Measurements from ENCODE around the gene PSMB9. TPM values are rescaled to one million over a fixed set of nuclear protein-coding genes. Genes with fewer than 3 reads are reported as not detected.
A peak's percentile ranks its signal among the peaks of the same experiment; 100 is the strongest.

PSMB9 gene
- total RNA-seq, 2 donors from 2014 or later = 24.2 to 25.7 TPM

DNA sequence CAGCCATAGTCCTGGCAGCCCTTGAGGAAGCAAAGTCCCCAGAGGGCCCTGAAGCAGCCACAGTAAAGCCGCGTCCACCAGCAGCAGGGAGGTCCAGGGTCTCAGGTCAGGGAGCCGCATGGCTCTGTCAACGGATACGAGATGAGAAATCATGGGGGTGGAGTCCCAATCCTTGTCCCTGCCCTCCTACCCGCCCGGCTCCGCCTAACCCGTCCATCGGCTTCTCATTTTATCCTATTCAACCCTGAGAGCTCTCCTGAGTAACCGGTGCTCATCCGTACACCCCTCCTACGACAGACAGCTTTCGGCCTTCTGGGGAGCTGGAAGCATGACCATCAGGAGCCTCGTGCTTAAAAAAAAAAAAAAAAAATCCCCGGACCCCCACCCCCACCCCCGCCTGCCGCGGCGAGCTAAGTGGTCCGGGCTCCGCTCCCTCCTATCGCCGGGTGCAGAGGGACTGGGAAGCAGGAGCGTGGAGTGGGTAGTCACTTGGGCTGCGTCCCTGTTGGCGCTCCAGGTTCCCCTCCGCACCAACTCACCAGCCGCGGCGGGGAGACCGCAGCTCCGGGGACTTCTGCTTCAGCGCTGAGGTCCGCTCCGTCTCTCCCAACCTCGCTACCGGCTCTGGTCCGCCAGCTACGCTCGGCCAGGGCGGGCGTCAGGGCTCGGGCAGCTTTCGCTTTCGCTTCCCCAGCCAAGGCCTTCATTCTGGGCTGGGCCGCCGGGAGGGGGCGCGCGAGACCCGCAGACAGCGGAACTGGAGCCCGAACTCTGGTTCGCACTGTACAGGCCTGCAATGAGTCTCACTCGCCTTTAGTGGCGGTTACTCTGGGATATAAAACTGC is 15.7 kb upstream of the PSMB9 start, which contains the start of gene TAP2:
Gene TAP2 (minus strand): TSS at position 626 of the 845 bp plus-strand sequence. CDS start 506 bp downstream, at position 120.
- H3K9me3 ChIP-seq = no peaks in the 10 kb centered on the region
- peak; percentile 96 for ATAC-seq (ENCODE audit: insufficient number of reproducible peaks, low FRiP score, low read depth)
- H3K4me3 ChIP-seq = peak within 1 kb of the TSS; percentile 91
- peaks cover 10 to 19% of the 10 kb centered on the region in 2 donors for H3K4me1 ChIP-seq (ENCODE audit: control insufficient read depth in 1 of 2, low read depth in 2 of 2)
- peak within 1 kb of the TSS; percentile 90 to 92 for H3K27ac ChIP-seq
- DNase-seq (ENCODE audit: low spot score) = peak; percentile 86
- no peaks in the 10 kb centered on the region for H3K27me3 ChIP-seq (replicated peaks; ENCODE audit: insufficient read depth)
- H3K36me3 ChIP-seq = peaks cover 5% of the 10 kb centered on the region
- TF ChIP-seq, protein P1, sequence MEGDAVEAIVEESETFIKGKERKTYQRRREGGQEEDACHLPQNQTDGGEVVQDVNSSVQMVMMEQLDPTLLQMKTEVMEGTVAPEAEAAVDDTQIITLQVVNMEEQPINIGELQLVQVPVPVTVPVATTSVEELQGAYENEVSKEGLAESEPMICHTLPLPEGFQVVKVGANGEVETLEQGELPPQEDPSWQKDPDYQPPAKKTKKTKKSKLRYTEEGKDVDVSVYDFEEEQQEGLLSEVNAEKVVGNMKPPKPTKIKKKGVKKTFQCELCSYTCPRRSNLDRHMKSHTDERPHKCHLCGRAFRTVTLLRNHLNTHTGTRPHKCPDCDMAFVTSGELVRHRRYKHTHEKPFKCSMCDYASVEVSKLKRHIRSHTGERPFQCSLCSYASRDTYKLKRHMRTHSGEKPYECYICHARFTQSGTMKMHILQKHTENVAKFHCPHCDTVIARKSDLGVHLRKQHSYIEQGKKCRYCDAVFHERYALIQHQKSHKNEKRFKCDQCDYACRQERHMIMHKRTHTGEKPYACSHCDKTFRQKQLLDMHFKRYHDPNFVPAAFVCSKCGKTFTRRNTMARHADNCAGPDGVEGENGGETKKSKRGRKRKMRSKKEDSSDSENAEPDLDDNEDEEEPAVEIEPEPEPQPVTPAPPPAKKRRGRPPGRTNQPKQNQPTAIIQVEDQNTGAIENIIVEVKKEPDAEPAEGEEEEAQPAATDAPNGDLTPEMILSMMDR (IDR thresholded peaks at IDR 0.05) = peak; percentile 93

DNA sequence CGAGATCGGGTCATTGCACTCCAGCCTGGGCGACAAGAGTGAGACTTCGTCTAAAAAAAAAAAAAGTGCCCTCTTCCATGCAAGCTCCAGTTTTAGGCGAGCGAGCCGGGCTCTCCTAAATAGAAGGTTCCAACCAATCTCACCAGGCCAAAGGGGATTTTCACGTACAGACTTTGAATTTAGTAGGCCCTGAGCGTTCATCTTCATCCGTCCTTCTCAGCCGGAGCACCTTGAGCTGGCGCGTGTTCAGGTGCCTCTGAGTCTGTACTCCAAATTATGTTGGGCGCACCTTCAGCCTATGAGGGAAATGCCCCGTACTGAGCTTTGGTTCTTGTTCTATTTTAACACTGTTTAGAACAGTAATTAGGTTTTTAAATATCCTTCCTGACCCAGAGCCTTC is 14.6 kb upstream of the PSMB9 start:
- ATAC-seq (ENCODE audit: insufficient number of reproducible peaks, low FRiP score, low read depth) = no peak
- TF ChIP-seq, protein P1 (IDR thresholded peaks at IDR 0.05) = no peak
- Histone ChIP-seq H3K4me3 (no peak overlapping the region), H3K9me3 (no peaks in the 10 kb centered on the region), H3K4me1 (ENCODE audit: control insufficient read depth in 1 of 2, low read depth in 2 of 2) (peaks cover 10 to 20% of the 10 kb centered on the region in 2 donors), H3K27me3 (replicated peaks; ENCODE audit: insufficient read depth) (no peaks in the 10 kb centered on the region), H3K36me3 (peaks cover 3% of the 10 kb centered on the region), H3K27ac (peak overlapping the region; percentile 90 to 92)
- DNase-seq (ENCODE audit: low spot score) = no peak

DNA sequence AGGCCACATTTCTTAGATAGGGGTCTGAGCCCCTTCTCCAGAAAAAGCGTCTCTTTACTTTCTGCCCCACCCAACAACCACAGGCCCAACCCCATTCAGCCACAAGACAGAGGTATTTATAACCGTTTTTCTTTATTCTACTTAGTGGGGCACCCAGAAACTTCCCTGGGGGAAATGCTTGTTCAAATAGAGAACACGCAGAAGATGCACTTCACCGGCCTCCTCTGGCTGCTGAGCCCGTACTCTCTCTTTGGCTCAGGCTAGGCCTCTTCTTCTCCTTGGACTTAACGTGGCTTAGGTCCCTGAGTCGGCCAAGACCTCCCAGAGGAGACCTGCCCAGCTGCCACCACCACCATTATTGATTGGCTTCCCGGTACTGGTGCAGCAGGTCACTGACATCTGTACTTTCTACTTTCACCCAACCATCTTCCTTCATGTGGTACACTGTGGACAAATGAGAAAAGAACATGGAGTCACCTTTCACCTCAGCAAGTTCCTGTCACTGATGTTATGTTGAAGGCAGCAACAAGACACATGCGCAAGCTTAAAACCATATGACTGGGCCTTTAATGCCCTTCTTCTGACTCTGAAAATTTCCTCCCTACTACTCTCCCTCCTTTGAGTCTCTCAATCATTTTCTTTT is 13.3 kb upstream of the PSMB9 start:
- H3K4me1 ChIP-seq (ENCODE audit: control insufficient read depth in 1 of 2, low read depth in 2 of 2) = peaks cover 10 to 20% of the 10 kb centered on the region in 2 donors
- no peaks in the 10 kb centered on the region for H3K27me3 ChIP-seq (replicated peaks; ENCODE audit: insufficient read depth)
- TF ChIP-seq, protein P1 (IDR thresholded peaks at IDR 0.05) = no peak
- H3K27ac ChIP-seq = peak overlapping the region in 1 of 2 donors; percentile 22
- no peak for DNase-seq (ENCODE audit: low spot score)
- no peak for ATAC-seq (ENCODE audit: insufficient number of reproducible peaks, low FRiP score, low read depth)
- no peaks in the 10 kb centered on the region for H3K9me3 ChIP-seq
- no peak overlapping the region for H3K4me3 ChIP-seq
- H3K36me3 ChIP-seq = no peaks in the 10 kb centered on the region

DNA sequence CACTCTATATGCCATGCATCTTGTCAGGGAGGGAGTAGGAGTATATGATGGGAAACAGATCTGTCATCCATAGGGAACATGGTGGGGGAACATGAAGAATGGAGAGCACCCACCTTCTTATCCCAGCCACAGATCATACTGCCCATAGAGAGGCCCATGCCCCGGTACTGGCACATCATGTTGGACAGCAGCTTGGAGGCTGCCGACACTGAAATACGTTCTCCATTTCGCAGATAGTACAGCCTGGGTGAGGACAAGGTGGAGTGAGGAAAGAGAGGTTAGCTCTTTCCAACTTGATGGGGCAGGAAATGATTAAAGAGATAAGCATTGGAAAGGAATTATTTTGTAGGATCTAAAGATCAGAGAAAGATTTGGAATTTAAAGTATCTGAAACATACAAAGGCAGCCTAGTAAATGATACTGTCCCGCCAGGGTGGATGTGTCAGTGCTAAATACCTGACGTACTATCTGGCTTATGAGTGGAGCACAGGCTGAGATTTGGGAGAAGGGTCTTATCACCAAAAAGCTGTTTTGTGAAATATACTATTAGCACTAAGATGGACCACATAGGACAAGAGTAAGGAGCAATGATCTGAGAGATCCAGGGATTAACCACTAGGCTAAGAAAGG is 11.9 kb upstream of the PSMB9 start:
- no peak for DNase-seq (ENCODE audit: low spot score)
- no peak overlapping the region for H3K27ac ChIP-seq
- H3K36me3 ChIP-seq = peaks cover 5% of the 10 kb centered on the region
- ATAC-seq (ENCODE audit: insufficient number of reproducible peaks, low FRiP score, low read depth) = no peak
- H3K4me1 ChIP-seq (ENCODE audit: control insufficient read depth in 1 of 2, low read depth in 2 of 2) = peaks cover 10 to 24% of the 10 kb centered on the region in 2 donors
- H3K27me3 ChIP-seq (replicated peaks; ENCODE audit: insufficient read depth) = no peaks in the 10 kb centered on the region
- TF ChIP-seq, protein P1 (IDR thresholded peaks at IDR 0.05) = no peak
- H3K4me3 ChIP-seq = no peak overlapping the region
- H3K9me3 ChIP-seq = no peaks in the 10 kb centered on the region

DNA sequence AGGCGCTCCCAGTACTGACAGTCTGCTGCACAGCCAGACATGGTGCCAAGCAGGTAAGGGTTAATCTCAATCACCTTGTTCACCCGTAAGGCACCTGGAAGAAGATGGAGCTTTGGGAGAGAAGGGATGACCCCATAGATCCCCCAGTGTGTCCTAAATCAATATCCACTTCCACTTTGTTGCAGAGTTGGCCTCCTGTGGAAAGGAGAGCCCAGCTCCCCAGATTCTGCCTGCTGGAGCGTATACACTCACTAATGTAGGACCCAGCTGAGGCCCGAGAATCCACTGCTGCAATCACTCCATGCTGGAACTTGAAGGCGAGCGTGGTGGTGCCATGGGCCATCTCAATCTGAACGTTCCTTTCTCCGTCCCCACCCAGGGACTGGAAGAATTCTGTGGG is 11.3 kb upstream of the PSMB9 start:
- Histone ChIP-seq H3K4me3 (peak overlapping the region; percentile 93), H3K36me3 (peaks cover 11% of the 10 kb centered on the region), H3K27ac (peak overlapping the region in 1 of 2 donors; percentile 94), H3K4me1 (ENCODE audit: control insufficient read depth in 1 of 2, low read depth in 2 of 2) (peaks cover 6 to 19% of the 10 kb centered on the region in 2 donors), H3K9me3 (no peaks in the 10 kb centered on the region), H3K27me3 (replicated peaks; ENCODE audit: insufficient read depth) (no peaks in the 10 kb centered on the region)
- no peak for ATAC-seq (ENCODE audit: insufficient number of reproducible peaks, low FRiP score, low read depth)
- no peak for DNase-seq (ENCODE audit: low spot score)
- TF ChIP-seq, protein P1 (IDR thresholded peaks at IDR 0.05) = no peak

All from thoracic aorta (tissue), 2 donors.